H7 (cell line): ENCODE data around the gene CCDC102A. TPM values are rescaled to one million over a fixed set of nuclear protein-coding genes. Genes with fewer than 3 reads are reported as not detected.
"Not testable (repeated sequence)": the region's sequence is repeated elsewhere in the genome, so short reads cannot be mapped to it uniquely, and the experiment has no call there.

Experiments used
- DNase-seq: peaks from one replicate; pipeline ENCODE4 v3.0.0; 2012
- H3K27me3 ChIP-seq: 2 replicates; pipeline ENCODE4 v1.6.0; 2011; ENCODE audit warnings: mild to moderate bottlenecking, low read length; ENCODE audit not compliant: control insufficient read depth, insufficient read depth
- H3K36me3 ChIP-seq: replicated peaks from 2 replicates; pipeline ENCODE4 v1.5.1; 2011; ENCODE audit warnings: low read length; ENCODE audit not compliant: control insufficient read depth, insufficient read depth
- H3K4me3 ChIP-seq: 2 replicates; pipeline ENCODE4 v1.5.1; 2011; ENCODE audit warnings: low read depth, mild to moderate bottlenecking, control low read depth, low read length, moderate library complexity; ENCODE audit not compliant: insufficient read depth
- total RNA-seq: library from RNA; depleted of rRNA; stranded (reverse); fragments of >200 nt; shearing (Covaris generic); gene quantifications from 2 replicates; pipeline ENCODE4 v1.2.3, GENCODE V29; 2014

Gene CCDC102A
- total RNA-seq, 1 experiment from 2014 or later = 10.4 TPM

- Histone ChIP-seq H3K36me3 (no peaks in the 10 kb centered on the region), H3K4me3 (no peak overlapping the region), H3K27me3 (no peaks in the 10 kb centered on the region)
- no peak for DNase-seq
Measured at GRCh38 chr16:57556941-57557541, 20.7 kb upstream of the CCDC102A start.

GRCh38 chr16:57555831-57556230, 19.5 kb upstream of the CCDC102A start:
- DNase-seq = no peak
- H3K27me3 ChIP-seq = no peaks in the 10 kb centered on the region
- H3K36me3 ChIP-seq = no peaks in the 10 kb centered on the region
- H3K4me3 ChIP-seq = no peak overlapping the region

DNA sequence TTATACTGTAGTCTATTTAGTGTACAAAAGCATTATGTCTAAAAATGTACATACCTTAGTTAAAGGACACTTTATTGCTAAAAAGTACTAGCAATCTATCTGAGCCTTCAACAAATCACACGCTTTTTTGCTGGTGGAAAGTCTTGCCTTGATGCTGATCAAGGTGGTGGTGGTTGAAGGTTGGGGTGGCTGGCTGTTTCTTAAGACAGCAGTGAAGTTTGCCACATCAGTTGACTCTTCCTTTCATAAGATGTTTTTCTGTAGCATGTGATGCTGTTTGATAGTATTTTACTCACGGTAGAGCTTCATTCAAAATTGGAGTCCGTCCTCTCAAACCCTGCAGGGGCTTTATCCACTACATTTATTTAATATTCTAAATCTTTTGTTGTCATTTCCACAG, 14.7 kb upstream of the CCDC102A start:
- DNase-seq = no peak
- no peaks in the 10 kb centered on the region for H3K36me3 ChIP-seq
- H3K4me3 ChIP-seq = no peak overlapping the region
- H3K27me3 ChIP-seq = no peaks in the 10 kb centered on the region

GRCh38 chr16:57549730-57550129, 13.4 kb upstream of the CCDC102A start:
- no peaks in the 10 kb centered on the region for H3K36me3 ChIP-seq
- H3K4me3 ChIP-seq = no peak overlapping the region
- no peaks in the 10 kb centered on the region for H3K27me3 ChIP-seq
- DNase-seq = no peak

- Histone ChIP-seq H3K36me3 (no peaks in the 10 kb centered on the region), H3K4me3 (no peak overlapping the region), H3K27me3 (no peaks in the 10 kb centered on the region)
- DNase-seq = no peak
Measured at GRCh38 chr16:57548408-57548807, 12.0 kb upstream of the CCDC102A start.

DNA sequence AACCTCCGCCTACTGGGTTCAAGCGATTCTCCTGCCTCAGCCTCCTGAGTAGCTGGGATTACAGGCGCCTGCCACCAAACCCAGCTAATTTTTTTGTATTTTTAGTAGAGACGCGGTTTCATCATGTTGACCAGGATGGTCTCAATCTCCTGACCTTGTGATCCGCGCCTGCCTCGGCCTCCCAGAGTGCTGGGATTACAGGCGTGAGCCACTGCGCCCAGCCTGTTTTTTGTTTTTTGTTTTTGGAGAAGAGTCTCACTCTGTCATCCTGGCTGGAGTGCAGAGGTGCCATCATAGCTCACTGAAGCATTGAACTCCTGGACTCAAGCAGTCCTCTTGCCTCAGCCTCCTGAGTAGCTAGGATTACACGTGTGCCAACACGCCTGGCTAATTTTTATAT, 11.2 kb upstream of the CCDC102A start:
- not testable (repeated sequence) for H3K36me3 ChIP-seq, DNase-seq, H3K4me3 ChIP-seq, H3K27me3 ChIP-seq

- H3K4me3 ChIP-seq = no peak overlapping the region
- no peaks in the 10 kb centered on the region for H3K36me3 ChIP-seq
- DNase-seq = peak; percentile 27
- H3K27me3 ChIP-seq = no peaks in the 10 kb centered on the region; the same call in 1 of the 2 replicates
Measured at GRCh38 chr16:57544124-57544653, 7.8 kb upstream of the CCDC102A start.

GRCh38 chr16:57541754-57542435, 5.5 kb upstream of the CCDC102A start:
- Histone ChIP-seq H3K36me3 (no peaks in the 10 kb centered on the region), H3K27me3 (peaks cover 4% of the 10 kb centered on the region), H3K4me3 (no peak overlapping the region)
- DNase-seq = peak; percentile 8

- Histone ChIP-seq H3K27me3 (peaks cover 4% of the 10 kb centered on the region), H3K36me3 (no peaks in the 10 kb centered on the region), H3K4me3 (no peak overlapping the region)
- peak; percentile 17 for DNase-seq
Measured at GRCh38 chr16:57540906-57541753, 4.8 kb upstream of the CCDC102A start.

- Histone ChIP-seq H3K36me3 (no peaks in the 10 kb centered on the region), H3K4me3 (no peak overlapping the region), H3K27me3 (peaks cover 4% of the 10 kb centered on the region)
- peak; percentile 19 for DNase-seq
Measured at GRCh38 chr16:57540387-57540786, 4.0 kb upstream of the CCDC102A start.

DNA sequence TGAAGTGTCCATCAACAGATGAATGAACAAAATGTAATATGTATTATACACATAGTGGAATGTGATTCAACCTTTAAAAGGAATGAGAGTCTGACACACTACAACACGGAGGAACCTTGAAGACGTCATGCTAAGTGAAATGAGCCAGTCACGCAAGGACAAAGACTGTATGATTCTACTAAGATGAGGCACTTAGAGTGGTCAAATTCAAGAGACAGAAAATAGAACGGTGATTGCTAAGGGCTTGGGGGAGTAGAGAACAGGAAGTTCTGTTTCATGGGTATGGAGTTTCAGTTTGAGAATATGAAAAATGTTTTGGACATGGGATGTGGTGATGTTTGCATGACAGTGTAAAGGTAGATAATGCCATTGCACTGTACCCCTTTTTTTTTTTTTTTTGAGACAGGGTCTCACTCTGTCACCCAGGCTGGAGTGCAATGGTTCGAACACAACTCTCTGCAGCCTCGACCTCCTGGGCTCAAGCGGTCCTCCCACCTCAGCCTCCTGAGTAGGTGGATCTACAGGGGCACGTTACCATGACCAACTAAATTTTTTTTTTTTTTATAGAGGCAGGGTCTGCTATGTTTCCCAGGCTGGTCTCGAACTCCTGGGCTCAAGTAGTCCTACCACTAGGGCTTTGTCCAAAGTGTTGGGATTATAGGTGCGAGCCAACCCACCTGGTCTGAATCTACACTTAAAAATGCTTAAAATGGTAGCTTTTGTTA, 2.9 kb upstream of the CCDC102A start:
- Histone ChIP-seq H3K36me3 (no peaks in the 10 kb centered on the region), H3K27me3 (peaks cover 4% of the 10 kb centered on the region), H3K4me3 (no peak overlapping the region)
- DNase-seq = no peak

- Histone ChIP-seq H3K36me3 (no peaks in the 10 kb centered on the region), H3K4me3 (no peak overlapping the region), H3K27me3 (peaks cover 4% of the 10 kb centered on the region)
- DNase-seq = peak; percentile 10
Measured at GRCh38 chr16:57538235-57538721, 1.9 kb upstream of the CCDC102A start.

- Histone ChIP-seq H3K36me3 (no peaks in the 10 kb centered on the region), H3K4me3 (no peak overlapping the region), H3K27me3 (peaks cover 4% of the 10 kb centered on the region)
- peak; percentile 17 for DNase-seq
Measured at GRCh38 chr16:57537581-57538234, 1.3 kb upstream of the CCDC102A start.

- no peak for DNase-seq
- Histone ChIP-seq H3K36me3 (no peaks in the 10 kb centered on the region; the same call in 1 of the 2 replicates), H3K27me3 (peaks cover 4% of the 10 kb centered on the region), H3K4me3 (peak overlapping the region; percentile 63)
Measured at GRCh38 chr16:57537194-57537505, 779 bp upstream of the CCDC102A start.
